DND-41 (cell line): Measurements from ENCODE around the gene PIGS.

Experiments used
- ATAC-seq: fragments of 200-7000 bp; cut with Tn5 transposase; 3 replicates; pipeline ENCODE4 v1.9.1; 2021; ENCODE audit warnings: low read depth; ENCODE audit not compliant: insufficient read depth
- DNase-seq: peaks from one replicate; pipeline ENCODE4 v3.0.0-alpha.2; 2020
- H2AFZ ChIP-seq: 2 replicates; pipeline ENCODE4 v1.6.0; 2012; ENCODE audit warnings: low read depth, low read length
- H3K27ac ChIP-seq: 2 replicates; pipeline ENCODE4 v1.5.1; 2012; ENCODE audit warnings: low read length, inconsistent platforms
- H3K27me3 ChIP-seq: fragments of 200-600 bp; sonication (generic); 2 replicates; pipeline ENCODE4 v1.6.0; 2012; ENCODE audit warnings: low read length, mild to moderate bottlenecking, inconsistent platforms; ENCODE audit not compliant: insufficient read depth, poor library complexity
- H3K36me3 ChIP-seq: 2 replicates; pipeline ENCODE4 v1.5.1; 2012; ENCODE audit warnings: low read length, inconsistent platforms; ENCODE audit not compliant: insufficient read depth
- H3K4me1 ChIP-seq: 2 replicates; pipeline ENCODE4 v1.5.1; 2012; ENCODE audit warnings: mild to moderate bottlenecking, low read length; ENCODE audit not compliant: insufficient read depth
- H3K4me2 ChIP-seq: 2 replicates; pipeline ENCODE4 v1.6.0; 2012; ENCODE audit warnings: mild to moderate bottlenecking, moderate library complexity, low read length, inconsistent platforms; ENCODE audit not compliant: insufficient read depth
- H3K4me3 ChIP-seq, 2 experiments: fragments of 200-600 bp in 1 of 2; shearing (Covaris generic) in 1 of 2; 2 replicates each; pipeline ENCODE4 v1.5.1; 2012 to 2016; ENCODE audit warnings: inconsistent platforms in 2 of 2, low read length in 2 of 2, mild to moderate bottlenecking in 2 of 2, low read depth in 1 of 2, moderate library complexity in 1 of 2
- H3K79me2 ChIP-seq: 2 replicates; pipeline ENCODE4 v1.6.0; 2012; ENCODE audit warnings: low read length, inconsistent platforms; ENCODE audit not compliant: insufficient read depth
- H3K9ac ChIP-seq: 2 replicates; pipeline ENCODE4 v1.6.0; 2012; ENCODE audit warnings: low read depth, mild to moderate bottlenecking, inconsistent platforms, low read length, moderate library complexity
- H3K9me3 ChIP-seq: 2 replicates; pipeline ENCODE4 v1.5.1; 2012; ENCODE audit warnings: low read length, moderate library complexity, mild to moderate bottlenecking, inconsistent platforms; ENCODE audit not compliant: insufficient read depth, severe bottlenecking
- H4K20me1 ChIP-seq: 2 replicates; pipeline ENCODE4 v1.6.0; 2012; ENCODE audit warnings: low read length; ENCODE audit not compliant: insufficient read depth
- EZH2 ChIP-seq: IDR thresholded peaks from 3 replicates; pipeline ENCODE4 v1.6.1; 2012; ENCODE audit warnings: borderline replicate concordance, low read depth, mild to moderate bottlenecking, moderate library complexity, low read length, inconsistent platforms; ENCODE audit not compliant: severe bottlenecking
- TF ChIP-seq, protein P1 (sequence below): IDR thresholded peaks from 2 replicates; pipeline ENCODE4 v1.5.1; 2012; ENCODE audit warnings: borderline replicate concordance, low read length, moderate library complexity, mild to moderate bottlenecking; ENCODE audit not compliant: poor library complexity, severe bottlenecking; ENCODE audit errors: extremely low read depth

PIGS gene

DNA sequence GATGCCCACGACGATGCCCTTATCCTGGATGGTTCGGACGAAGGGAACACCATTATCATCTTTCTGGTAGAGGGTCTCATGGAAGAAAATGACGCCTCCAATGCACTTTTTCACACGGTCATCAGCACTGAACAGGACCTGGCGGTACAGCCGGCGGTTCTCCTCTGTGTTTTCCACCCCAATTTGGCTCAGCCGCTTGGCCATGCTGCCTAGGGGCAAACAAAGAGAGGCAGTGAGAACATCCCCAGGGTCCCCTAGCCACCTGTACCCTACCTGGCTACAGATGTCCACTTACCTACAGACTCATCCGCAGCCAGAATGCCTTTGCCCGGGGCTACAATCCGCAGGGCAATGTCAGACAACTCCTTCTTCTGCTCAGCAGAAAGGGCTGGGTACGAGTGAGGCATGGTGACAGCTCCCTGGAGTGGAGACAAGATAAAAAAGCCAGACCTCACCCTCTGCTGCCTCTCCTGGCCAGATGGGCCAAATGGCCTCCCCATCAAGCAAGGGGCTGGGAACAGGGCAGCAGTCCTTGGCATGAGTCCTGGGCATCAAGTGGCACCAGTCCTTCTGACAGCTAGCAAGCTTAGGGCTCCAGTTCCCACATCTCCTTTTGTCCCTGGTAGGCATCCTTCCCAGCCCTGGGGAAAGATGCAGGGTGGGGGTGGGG, 3.9 kb upstream of the PIGS start:
- Histone ChIP-seq H3K4me1 (peaks cover 20% of the 10 kb centered on the region), H3K27ac (no peak overlapping the region), H3K9me3 (no peaks in the 10 kb centered on the region), H3K4me3 (no peak overlapping the region), H4K20me1 (no peaks in the 10 kb centered on the region; the same call in 1 of the 2 replicates), H2AFZ (no peak overlapping the region), H3K4me2 (no peak overlapping the region), H3K9ac (no peak overlapping the region), H3K27me3 (no peaks in the 10 kb centered on the region), H3K79me2 (peaks cover 16% of the 10 kb centered on the region), H3K36me3 (peaks cover 46% of the 10 kb centered on the region)
- no peak for ATAC-seq
- DNase-seq, result no peak
- TF ChIP-seq, protein P1, sequence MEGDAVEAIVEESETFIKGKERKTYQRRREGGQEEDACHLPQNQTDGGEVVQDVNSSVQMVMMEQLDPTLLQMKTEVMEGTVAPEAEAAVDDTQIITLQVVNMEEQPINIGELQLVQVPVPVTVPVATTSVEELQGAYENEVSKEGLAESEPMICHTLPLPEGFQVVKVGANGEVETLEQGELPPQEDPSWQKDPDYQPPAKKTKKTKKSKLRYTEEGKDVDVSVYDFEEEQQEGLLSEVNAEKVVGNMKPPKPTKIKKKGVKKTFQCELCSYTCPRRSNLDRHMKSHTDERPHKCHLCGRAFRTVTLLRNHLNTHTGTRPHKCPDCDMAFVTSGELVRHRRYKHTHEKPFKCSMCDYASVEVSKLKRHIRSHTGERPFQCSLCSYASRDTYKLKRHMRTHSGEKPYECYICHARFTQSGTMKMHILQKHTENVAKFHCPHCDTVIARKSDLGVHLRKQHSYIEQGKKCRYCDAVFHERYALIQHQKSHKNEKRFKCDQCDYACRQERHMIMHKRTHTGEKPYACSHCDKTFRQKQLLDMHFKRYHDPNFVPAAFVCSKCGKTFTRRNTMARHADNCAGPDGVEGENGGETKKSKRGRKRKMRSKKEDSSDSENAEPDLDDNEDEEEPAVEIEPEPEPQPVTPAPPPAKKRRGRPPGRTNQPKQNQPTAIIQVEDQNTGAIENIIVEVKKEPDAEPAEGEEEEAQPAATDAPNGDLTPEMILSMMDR, result peak; percentile 10
- TF ChIP-seq EZH2, result no peak

DNA sequence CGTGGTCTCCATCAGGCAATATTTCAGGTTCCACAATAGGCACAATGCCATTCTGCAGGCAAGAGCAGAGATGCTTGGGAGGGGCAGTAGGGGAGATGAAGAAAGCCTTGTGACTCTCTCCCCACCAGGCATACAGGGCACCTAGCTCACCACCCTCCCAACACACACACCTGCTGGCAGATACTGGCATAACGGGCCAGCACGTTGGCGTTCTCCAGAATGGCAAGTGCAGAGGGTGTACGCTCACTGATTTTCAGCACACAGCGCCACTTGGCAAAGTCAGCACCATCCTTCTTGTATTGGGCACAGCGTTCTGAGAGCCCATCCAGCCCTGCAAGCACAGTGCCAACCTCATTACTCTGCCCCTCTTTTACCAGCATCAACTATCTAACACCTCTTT, 3.2 kb upstream of the PIGS start:
- H3K4me2 ChIP-seq, result no peak overlapping the region
- peaks cover 38% of the 10 kb centered on the region for H3K36me3 ChIP-seq
- no peak overlapping the region for H3K9ac ChIP-seq
- no peaks in the 10 kb centered on the region for H3K27me3 ChIP-seq
- H3K79me2 ChIP-seq, result peaks cover 23% of the 10 kb centered on the region
- H3K4me3 ChIP-seq, result no peak overlapping the region
- H3K27ac ChIP-seq, result no peak overlapping the region
- ATAC-seq, result no peak
- TF ChIP-seq, protein P1, result peak; percentile 43
- no peak for TF ChIP-seq EZH2
- no peaks in the 10 kb centered on the region; the same call in 1 of the 2 replicates for H4K20me1 ChIP-seq
- DNase-seq, result no peak
- no peaks in the 10 kb centered on the region for H3K9me3 ChIP-seq
- no peak overlapping the region for H2AFZ ChIP-seq
- peaks cover 28% of the 10 kb centered on the region for H3K4me1 ChIP-seq

DNA sequence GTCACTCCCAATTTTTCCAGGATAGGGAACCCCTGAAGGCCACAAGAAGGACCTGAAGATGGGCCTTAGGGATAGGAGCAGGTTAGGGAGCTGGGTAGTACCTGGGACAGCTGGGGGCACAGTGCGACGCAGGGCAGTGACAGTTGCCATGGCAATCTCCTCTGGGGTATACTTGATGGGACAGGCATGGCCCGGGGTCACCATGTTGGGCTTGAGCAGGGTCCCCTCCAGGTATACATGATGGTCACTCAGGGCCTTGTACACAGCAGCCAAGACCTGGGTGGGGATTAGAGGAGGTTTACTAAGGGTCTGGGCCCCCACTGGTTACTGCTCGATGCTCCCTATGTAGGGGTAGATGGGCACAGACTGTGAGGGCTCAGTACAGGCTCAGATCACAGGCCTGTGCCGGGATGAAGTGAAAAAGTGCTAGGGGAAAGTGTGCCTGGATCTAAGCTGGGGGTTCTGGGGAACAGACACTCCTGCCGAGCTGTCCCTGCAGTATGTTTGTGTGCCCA, 2.7 kb upstream of the PIGS start:
- Histone ChIP-seq H3K27me3 (no peaks in the 10 kb centered on the region), H3K79me2 (peaks cover 28% of the 10 kb centered on the region), H3K9me3 (no peaks in the 10 kb centered on the region), H3K9ac (no peak overlapping the region), H3K27ac (no peak overlapping the region), H4K20me1 (no peaks in the 10 kb centered on the region; the same call in 1 of the 2 replicates), H3K4me3 (no peak overlapping the region), H3K4me2 (no peak overlapping the region), H2AFZ (no peak overlapping the region), H3K36me3 (peaks cover 33% of the 10 kb centered on the region), H3K4me1 (peaks cover 33% of the 10 kb centered on the region)
- ATAC-seq, result no peak
- TF ChIP-seq EZH2, result no peak
- TF ChIP-seq, protein P1, result no peak
- no peak for DNase-seq
